Measurements from ENCODE around the gene TULP3.
"Not testable (repeated sequence)": the region's sequence is repeated elsewhere in the genome, so short reads cannot be mapped to it uniquely, and the experiment has no call there.

TULP3 gene

GRCh38 chr12:2890388-2891239 lies at the start of gene TULP3:
Gene TULP3 (plus strand): TSS chr12:2890891. CDS start chr12:2890948, 57 bp downstream.
- peak; percentile 99 for DNase-seq

GRCh38 chr12:2841056-2841650 lies 49.5 kb upstream of the TULP3 start:
- no peak for DNase-seq

- DNase-seq, result no peak
Measured at GRCh38 chr12:2842948-2843347, 47.7 kb upstream of the TULP3 start.

GRCh38 chr12:2844786-2845185 lies 45.9 kb upstream of the TULP3 start:
- no peak for DNase-seq

GRCh38 chr12:2845280-2845679 lies 45.4 kb upstream of the TULP3 start:
- DNase-seq, result no peak

GRCh38 chr12:2851931-2852330 lies 38.8 kb upstream of the TULP3 start:
- no peak for DNase-seq

GRCh38 chr12:2853626-2854025 lies 37.1 kb upstream of the TULP3 start:
- DNase-seq, result peak; percentile 73

GRCh38 chr12:2854669-2855453 lies 35.8 kb upstream of the TULP3 start:
- DNase-seq, result no peak

- no peak for DNase-seq
Measured at GRCh38 chr12:2855546-2855945, 35.1 kb upstream of the TULP3 start.

- no peak for DNase-seq
Measured at GRCh38 chr12:2856051-2856450, 34.6 kb upstream of the TULP3 start.

- no peak for DNase-seq
Measured at GRCh38 chr12:2857021-2857431, 33.7 kb upstream of the TULP3 start, which contains the start of gene TEX52. Gene TEX52 (minus strand): TSS chr12:2857039. CDS start chr12:2857026, 13 bp downstream.

GRCh38 chr12:2857576-2857975 lies 33.1 kb upstream of the TULP3 start:
- no peak for DNase-seq

- DNase-seq, result no peak
Measured at GRCh38 chr12:2858334-2858733, 32.4 kb upstream of the TULP3 start.

GRCh38 chr12:2858944-2859421 lies 31.7 kb upstream of the TULP3 start:
- DNase-seq, result no peak

- no peak for DNase-seq
Measured at GRCh38 chr12:2860170-2860569, 30.5 kb upstream of the TULP3 start.

GRCh38 chr12:2862876-2863275 lies 27.8 kb upstream of the TULP3 start:
- no peak for DNase-seq

GRCh38 chr12:2863402-2863801 lies 27.3 kb upstream of the TULP3 start:
- not testable (repeated sequence) for DNase-seq

- DNase-seq, result no peak
Measured at GRCh38 chr12:2864198-2864597, 26.5 kb upstream of the TULP3 start.

GRCh38 chr12:2868986-2869632 lies 21.6 kb upstream of the TULP3 start:
- not testable (repeated sequence) for DNase-seq

GRCh38 chr12:2876431-2877046 lies 14.2 kb upstream of the TULP3 start:
- DNase-seq, result peak; percentile 24

GRCh38 chr12:2877047-2877952 lies 13.4 kb upstream of the TULP3 start, which contains the start of the genes FOXM1 and RHNO1:
Gene FOXM1 (minus strand): TSS chr12:2877174. CDS start chr12:2874478, 2,696 bp downstream.
Gene RHNO1 (plus strand): TSS chr12:2877223. CDS start chr12:2885367, 8,144 bp downstream.
- peak; percentile 93 for DNase-seq
